ENCODE results near the gene UNC5B.

- TF ChIP-seq CTCF (IDR thresholded peaks at IDR 0.05): no peak
- TF ChIP-seq POLR2A (IDR thresholded peaks at IDR 0.05): no peak
These were observed 5.1 kb downstream of the UNC5B start for GRCh38 chr10:71217266-71218045.
